ENCODE measurements around the gene COL6A3.

Gene COL6A3

DNA sequence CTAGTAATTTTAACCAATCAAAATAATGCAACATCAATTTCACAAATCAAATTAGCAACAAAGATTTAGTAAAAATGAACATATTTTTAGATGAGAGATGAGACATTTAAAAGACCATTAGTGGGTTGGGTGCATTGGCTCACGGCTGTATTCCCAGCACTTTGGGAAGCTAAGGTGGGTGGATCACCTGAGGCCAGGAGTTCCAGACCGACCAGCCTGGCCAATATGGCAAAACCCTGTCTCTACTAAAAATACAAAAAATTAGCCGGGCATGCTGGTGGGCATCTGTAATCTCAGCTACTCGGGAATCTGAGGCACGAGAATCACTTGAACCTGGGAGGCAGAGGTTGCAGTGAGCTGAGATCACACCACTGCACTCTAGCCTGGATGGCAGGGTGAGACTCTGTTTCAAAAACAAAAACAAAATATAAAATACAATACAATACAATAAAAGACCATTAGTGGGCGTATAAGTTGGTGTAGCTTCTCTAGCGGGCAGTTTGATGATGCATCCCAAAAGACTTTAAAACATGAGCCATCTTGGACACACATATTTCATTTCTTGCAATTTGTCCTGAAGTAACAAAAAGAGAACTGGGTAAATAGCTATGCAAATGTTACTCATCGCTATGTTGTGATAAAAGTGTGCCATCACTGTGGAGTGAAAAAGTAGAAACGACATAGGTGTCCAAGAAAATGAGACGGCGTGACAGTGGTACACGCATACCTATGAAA is 101.8 kb downstream of the COL6A3 start:
- no peak for TF ChIP-seq EZH2phosphoT487 (IDR thresholded peaks at IDR 0.05; ENCODE audit: borderline replicate concordance, low read length)
- TF ChIP-seq, protein P1, sequence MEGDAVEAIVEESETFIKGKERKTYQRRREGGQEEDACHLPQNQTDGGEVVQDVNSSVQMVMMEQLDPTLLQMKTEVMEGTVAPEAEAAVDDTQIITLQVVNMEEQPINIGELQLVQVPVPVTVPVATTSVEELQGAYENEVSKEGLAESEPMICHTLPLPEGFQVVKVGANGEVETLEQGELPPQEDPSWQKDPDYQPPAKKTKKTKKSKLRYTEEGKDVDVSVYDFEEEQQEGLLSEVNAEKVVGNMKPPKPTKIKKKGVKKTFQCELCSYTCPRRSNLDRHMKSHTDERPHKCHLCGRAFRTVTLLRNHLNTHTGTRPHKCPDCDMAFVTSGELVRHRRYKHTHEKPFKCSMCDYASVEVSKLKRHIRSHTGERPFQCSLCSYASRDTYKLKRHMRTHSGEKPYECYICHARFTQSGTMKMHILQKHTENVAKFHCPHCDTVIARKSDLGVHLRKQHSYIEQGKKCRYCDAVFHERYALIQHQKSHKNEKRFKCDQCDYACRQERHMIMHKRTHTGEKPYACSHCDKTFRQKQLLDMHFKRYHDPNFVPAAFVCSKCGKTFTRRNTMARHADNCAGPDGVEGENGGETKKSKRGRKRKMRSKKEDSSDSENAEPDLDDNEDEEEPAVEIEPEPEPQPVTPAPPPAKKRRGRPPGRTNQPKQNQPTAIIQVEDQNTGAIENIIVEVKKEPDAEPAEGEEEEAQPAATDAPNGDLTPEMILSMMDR (IDR thresholded peaks at IDR 0.05; ENCODE audit: low read depth, low read length, poor library complexity, severe bottlenecking): no peak
- Histone ChIP-seq H3K27me3 (ENCODE audit: control insufficient read depth, low read length) (no peaks in the 10 kb centered on the region), H3K4me2 (ENCODE audit: low read length) (no peak overlapping the region), H3K9me2 (replicated peaks; ENCODE audit: control insufficient read depth, low read length) (no peaks in the 10 kb centered on the region), H3K79me2 (ENCODE audit: control insufficient read depth, low read length) (no peaks in the 10 kb centered on the region), H4K20me1 (ENCODE audit: control insufficient read depth, insufficient read depth, low read depth, low read length) (no peaks in the 10 kb centered on the region), H3F3A (ENCODE audit: control insufficient read depth, insufficient read depth) (no peaks in the 10 kb centered on the region), H3K36me3 (ENCODE audit: control insufficient read depth, low read length) (no peaks in the 10 kb centered on the region), H3K9me3 (ENCODE audit: control insufficient read depth, insufficient read depth, low read length) (no peaks in the 10 kb centered on the region), H3K4me3 (ENCODE audit: low read length) (no peak overlapping the region), H3K4me1 (ENCODE audit: control insufficient read depth, low read length) (no peaks in the 10 kb centered on the region), H3K27ac (ENCODE audit: low read depth, low read length) (no peak overlapping the region)

DNA sequence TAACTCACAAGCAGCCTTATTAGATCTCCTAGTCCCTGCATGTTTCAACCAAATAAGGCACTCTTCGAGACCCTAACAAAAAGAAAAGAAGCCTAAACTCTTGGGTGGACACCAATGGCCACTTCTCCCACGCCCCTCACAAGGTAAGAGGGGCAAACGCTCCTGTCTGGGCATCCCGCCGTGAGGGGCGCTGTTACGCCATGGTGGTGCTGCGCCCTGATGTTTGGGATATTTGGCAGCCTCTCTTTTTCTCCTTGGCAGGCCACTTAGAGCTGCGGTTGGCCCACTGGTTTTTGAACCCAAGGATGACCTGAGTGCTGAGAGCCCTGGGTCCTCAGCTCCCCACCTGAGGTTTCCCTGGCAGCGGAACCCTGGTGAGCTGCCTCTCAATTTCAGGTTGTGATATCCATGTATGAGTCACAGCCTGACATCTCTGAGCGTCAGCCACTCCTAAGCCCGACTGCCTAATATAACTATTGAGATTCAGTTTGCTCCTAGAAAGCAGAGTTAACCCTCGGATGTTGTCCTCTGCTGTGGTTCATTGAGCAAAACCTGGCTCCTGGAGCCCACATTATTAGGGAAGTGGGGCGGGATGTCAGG is 103.3 kb downstream of the COL6A3 start:
- no peaks in the 10 kb centered on the region for H3K36me3 ChIP-seq (ENCODE audit: control insufficient read depth, low read length)
- no peaks in the 10 kb centered on the region for H3K79me2 ChIP-seq (ENCODE audit: control insufficient read depth, low read length)
- no peak overlapping the region for H3K4me2 ChIP-seq (ENCODE audit: low read length)
- H3K4me1 ChIP-seq (ENCODE audit: control insufficient read depth, low read length): no peaks in the 10 kb centered on the region
- no peak overlapping the region for H3K27ac ChIP-seq (ENCODE audit: low read depth, low read length)
- H3K9me2 ChIP-seq (replicated peaks; ENCODE audit: control insufficient read depth, low read length): no peaks in the 10 kb centered on the region
- TF ChIP-seq EZH2phosphoT487 (IDR thresholded peaks at IDR 0.05; ENCODE audit: borderline replicate concordance, low read length): no peak
- TF ChIP-seq, protein P1 (IDR thresholded peaks at IDR 0.05; ENCODE audit: low read depth, low read length, poor library complexity, severe bottlenecking): no peak
- no peaks in the 10 kb centered on the region for H4K20me1 ChIP-seq (ENCODE audit: control insufficient read depth, insufficient read depth, low read depth, low read length)
- no peaks in the 10 kb centered on the region for H3K27me3 ChIP-seq (ENCODE audit: control insufficient read depth, low read length)
- H3F3A ChIP-seq (ENCODE audit: control insufficient read depth, insufficient read depth): no peaks in the 10 kb centered on the region
- no peaks in the 10 kb centered on the region for H3K9me3 ChIP-seq (ENCODE audit: control insufficient read depth, insufficient read depth, low read length)
- no peak overlapping the region for H3K4me3 ChIP-seq (ENCODE audit: low read length)

DNA sequence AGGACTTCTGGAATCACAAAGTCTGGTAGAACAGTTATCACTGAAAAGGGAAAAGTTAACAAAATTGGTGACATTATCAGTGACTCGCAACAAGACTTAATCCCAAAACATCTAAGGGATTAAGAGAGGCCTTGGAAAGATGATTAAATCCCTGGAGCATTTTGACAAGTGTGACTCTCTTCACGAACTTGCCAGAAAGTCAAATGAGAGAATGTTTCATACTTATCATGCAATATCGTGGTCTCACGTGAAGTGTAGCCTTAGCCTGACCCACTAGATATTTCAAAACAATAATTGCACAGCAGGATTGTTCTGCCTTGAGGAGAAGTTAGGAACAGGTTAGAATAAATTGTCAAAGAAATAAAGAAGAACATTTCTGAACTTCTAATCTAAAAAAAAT is 104.5 kb downstream of the COL6A3 start:
- no peaks in the 10 kb centered on the region for H3K36me3 ChIP-seq (ENCODE audit: control insufficient read depth, low read length)
- no peaks in the 10 kb centered on the region for H3K4me1 ChIP-seq (ENCODE audit: control insufficient read depth, low read length)
- H3K27me3 ChIP-seq (ENCODE audit: control insufficient read depth, low read length): no peaks in the 10 kb centered on the region

More for the DNA sequence above, 104.5 kb downstream of the COL6A3 start:
- Histone ChIP-seq H3K4me3 (ENCODE audit: low read length) (no peak overlapping the region), H3K9me3 (ENCODE audit: control insufficient read depth, insufficient read depth, low read length) (no peaks in the 10 kb centered on the region), H3F3A (ENCODE audit: control insufficient read depth, insufficient read depth) (no peaks in the 10 kb centered on the region), H3K27ac (ENCODE audit: low read depth, low read length) (no peak overlapping the region), H4K20me1 (ENCODE audit: control insufficient read depth, insufficient read depth, low read depth, low read length) (no peaks in the 10 kb centered on the region), H3K4me2 (ENCODE audit: low read length) (no peak overlapping the region), H3K79me2 (ENCODE audit: control insufficient read depth, low read length) (no peaks in the 10 kb centered on the region), H3K9me2 (replicated peaks; ENCODE audit: control insufficient read depth, low read length) (no peaks in the 10 kb centered on the region)
- TF ChIP-seq EZH2phosphoT487 (IDR thresholded peaks at IDR 0.05; ENCODE audit: borderline replicate concordance, low read length): no peak
- TF ChIP-seq, protein P1 (IDR thresholded peaks at IDR 0.05; ENCODE audit: low read depth, low read length, poor library complexity, severe bottlenecking): no peak

Measured in DOHH2 (cell line).